GM19455 (cell line): ENCODE measurements around the gene DRD3.

ENCODE experiments used
- ATAC-seq: cut with Tn5 transposase; IDR thresholded peaks from one replicate; pipeline ENCODE4 v1.9.1; 2021; ENCODE audit not compliant: unreplicated experiment

DRD3 gene

DNA sequence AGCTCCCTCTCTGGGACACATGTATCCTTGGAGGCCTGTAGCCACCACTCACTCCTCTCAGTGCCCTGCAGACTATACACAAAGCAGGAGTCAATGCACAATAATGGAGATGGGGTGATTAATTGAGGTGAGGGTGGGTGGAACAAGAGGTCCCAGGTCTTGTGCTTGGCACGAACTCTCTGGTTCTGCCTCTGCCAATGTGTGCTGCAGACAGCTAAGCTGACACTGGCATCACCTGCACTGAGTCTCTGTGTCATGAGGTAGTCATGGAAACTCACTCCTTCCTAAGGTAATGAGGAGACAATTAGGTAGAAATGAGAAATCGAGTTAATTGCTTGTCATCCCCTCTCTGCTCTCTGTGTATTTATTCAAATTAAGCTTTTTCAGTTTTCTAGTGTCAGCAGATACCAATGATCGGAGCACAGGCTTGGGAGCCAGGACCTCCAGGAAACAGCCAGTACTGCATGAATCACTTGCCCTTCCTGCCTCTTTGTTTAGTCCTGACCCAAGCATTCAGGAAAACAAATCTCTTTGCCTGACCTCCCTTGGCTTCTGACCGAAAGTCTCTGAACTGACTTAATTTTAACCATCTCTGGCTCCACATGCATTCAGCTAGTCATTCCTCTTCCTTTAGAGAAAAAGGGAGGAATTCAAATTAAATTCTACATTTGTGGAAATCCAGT lies 56.7 kb downstream of the DRD3 start:
- ATAC-seq: no peak

DNA sequence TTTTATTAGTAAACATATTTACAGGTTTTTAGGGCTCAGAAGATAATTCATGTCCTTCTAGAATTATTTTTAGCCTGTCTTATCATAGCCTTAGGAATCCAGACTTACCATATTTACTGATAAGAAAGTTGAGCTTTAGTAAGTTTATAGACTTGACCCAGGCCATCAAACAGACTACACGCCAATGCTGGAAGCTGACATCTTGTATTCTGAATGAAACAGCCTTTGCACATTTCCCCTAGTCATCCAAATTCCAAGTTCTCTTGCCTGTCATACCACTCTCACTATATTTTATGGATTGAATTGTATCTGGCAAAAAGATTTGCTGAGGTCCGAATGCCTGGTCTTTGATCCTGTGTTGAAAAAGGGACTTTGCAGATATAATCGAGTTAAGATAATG lies 58.6 kb downstream of the DRD3 start:
- ATAC-seq: no peak

DNA sequence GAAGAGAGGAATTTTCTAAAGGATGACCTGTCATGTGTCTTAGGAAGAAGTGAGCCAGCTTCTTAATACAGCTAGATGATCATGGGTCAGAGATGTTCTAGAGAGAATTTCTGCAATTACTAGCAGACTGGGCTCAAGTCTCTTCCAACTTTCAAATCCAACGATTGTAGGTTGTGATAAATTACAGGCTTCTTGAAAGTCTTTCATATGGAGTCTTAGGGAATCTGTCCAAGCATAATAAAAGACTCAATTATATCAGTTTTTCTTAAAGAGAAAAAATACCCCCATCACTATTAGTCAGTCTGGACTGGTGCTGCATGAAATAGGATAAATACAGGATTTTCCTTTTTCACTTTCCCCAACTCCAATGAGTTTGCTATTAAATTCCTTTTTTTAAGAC lies 59.1 kb downstream of the DRD3 start:
- no peak for ATAC-seq

DNA sequence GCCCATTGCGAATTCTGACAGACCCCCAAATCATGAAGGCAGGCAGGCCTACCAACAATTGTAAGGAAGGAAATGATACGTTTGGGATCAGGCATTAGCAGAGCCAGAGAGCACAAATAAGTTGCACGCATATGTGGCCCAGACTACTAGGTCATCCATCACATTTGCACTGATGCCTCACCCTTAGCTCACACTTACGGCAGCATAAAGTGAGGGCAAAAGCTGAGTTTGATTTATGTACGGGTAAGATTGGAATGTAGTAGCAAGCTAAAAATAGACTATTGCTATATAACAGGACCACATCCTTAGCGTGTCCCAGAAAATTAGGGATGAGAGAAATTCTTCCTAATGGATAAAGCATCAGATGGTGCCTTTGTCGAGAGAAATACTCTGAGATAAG lies 63.7 kb downstream of the DRD3 start:
- no peak for ATAC-seq

DNA sequence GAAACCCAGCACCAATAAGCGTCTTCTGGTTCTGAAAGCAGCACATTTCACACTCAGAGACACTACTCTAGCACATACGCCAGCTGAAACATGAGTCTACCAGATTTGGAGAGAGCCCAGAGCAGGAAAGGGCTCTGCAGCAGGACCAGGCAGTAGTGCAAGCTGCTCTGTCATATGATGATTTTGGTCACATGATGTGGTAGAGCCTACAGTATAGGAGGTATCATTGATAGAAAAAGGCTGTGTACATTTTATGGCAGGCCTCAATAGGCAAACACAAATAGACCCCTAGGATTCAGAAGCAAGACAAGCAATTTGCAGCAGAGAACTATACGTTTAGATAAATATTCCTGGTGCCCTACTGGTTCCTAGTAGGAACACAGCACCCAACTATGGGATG lies 64.1 kb downstream of the DRD3 start:
- no peak for ATAC-seq

DNA sequence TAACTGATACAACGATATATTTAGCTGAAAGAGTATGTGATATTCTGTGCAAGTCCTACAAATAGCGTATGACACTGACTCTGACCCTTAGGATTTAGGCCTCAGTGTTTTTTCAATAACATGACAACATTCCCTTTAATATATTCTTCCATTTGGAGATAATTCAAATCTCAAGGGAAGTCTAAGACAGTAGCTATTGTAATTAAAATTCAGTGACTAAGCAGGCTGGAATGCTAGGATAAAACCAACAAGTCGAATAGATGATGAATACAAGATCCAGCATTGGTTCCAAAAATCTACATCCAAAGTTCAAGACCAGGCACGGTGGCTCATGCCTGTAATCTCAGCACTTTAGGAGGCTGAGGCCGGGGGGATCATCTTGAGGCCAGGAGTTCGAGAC lies 66.2 kb downstream of the DRD3 start:
- no peak for ATAC-seq

DNA sequence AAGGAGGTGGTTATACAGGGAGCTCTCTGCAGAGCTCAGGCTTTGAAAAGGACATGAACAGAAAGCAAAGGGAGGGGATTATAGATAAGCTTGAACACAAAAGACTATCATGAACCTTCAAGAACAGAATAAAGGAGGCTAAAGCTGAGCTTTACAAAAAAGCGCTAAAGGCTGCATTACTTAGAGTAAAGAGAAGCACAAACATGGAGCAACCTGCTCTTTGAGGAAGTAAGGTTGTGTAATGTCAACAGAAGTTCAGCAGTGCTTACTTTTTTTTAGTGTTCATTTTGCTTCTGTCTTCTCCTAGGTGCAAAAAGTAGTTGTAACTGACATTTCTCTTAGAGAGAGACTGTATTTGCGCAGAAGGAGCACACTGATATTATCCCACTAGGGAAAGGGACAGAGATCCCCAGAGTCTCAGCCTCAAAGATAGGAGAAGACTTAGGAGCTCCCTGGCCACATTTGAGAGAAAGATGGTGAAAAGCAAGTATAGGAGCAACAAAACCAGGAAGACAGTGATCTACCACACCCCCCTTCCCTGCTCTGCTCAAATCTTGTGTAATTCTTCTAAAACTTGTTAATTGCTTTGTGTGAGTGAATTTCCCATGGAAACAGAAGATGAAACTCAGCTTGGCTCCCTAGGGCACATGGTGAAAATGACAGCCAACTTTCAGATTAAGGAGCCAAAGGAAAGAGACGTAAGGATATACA lies 67.6 kb downstream of the DRD3 start:
- no peak for ATAC-seq

DNA sequence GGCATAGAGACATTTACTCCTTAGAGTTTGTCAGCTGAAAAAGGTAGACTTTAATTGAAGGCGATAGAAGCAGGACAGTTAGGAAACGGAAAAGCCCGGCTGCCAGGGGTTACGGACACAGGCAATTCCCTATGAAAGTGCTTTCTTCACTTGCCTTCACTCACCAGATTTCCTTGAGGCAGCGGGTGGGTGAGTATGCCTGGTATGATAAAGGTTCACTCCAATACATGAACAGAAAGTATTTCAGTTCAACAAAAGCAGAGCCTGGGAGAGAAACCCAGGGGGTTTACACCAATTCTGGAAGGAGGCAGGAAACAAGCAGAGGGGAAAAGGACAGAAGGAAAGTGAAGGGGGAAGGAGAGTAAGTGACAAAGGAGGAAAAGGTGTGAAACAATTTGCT lies 68.4 kb downstream of the DRD3 start:
- no peak for ATAC-seq

DNA sequence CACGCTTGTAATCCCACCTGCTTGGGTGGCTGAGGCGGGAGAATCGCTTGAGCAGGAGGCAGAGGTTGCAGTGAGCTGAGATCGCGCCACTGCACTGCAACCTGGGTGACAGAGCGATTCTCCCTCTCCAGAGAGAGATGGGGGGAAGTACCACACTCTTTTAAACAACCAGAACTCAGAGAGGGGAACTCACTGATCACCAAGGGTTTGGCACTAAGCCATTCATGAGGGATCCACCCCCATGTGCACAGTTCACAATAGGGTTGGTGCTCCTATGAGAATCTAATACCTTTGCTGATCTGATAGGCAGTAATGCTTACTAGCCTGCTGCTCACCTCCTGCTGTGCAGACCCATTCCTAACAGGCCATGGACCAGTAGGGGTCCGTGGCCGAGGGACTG lies 70.7 kb downstream of the DRD3 start:
- ATAC-seq: no peak

DNA sequence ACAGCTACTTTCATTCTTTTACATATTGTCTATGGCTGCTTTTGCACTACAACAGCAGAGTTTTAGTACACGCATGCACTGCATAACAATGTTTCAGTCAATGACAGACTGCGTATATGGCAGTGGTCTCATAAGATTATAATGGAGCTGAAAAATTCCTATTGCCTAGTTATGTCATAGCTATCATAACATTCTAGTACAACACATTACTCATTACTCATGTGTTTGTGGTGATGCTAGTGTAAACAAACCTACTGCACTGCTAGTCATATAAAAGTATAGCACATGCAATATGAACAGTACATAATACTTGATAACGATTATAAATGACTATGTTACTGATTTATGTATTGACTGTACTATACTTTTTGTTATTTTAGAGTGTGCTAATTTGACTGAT lies 74.4 kb downstream of the DRD3 start:
- ATAC-seq: no peak

DNA sequence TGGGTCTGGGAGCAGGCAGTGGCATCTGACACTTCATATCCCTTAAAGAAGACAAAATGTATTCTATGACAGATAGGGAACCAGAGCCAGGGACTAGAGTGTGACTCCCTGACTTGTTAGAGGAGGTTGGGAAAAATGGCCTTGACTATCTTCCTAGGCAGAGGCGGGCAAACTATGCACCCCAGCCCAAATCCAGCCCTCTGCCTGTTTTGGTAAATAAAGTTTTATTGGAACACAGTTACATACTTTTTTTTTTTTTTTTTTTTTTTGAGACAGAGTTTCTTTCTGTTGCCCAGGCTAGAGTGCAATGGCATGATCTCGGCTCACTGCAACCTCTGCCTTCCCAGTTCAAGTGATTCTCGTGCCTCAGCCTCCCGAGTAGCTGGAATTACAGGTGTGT lies 75.0 kb downstream of the DRD3 start:
- ATAC-seq: no peak

DNA sequence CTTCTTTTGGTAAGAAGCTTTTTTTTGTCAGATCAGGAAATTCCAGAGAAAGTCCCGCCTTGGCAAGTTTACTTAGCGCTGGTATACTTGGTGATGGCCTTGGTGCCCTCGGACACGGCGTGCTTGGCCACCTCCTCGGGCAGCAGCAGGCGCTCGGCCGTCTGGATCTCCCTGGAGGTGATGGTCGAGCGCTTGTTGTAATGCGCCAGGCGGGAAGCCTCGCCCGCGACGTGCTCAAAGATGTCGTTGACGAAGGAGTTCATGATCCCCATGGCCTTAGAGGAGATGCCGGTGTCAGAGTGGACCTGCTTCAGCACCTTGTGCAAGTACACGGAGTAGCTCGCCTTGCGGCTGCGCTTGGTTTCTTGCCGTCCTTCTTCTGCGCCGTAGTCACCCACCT lies 75.7 kb downstream of the DRD3 start:
- no peak for ATAC-seq

DNA sequence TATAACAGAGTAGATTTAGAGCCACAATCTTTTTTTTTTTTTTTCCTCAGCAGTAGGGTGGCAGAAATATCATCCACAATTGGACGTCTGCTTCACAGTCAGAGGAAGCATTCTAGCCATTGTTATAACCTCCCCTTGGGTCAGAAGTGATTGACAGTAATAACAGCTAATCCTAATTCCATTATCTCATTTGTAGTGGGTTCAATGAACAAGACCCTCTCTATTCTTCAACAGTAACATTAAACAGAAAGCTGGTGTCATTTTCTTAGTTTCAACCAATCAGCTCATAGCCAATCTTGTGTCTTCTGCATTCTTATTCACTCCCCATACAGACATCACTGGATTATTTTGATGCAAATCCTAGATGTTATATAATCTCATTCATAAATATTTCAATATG lies 77.8 kb downstream of the DRD3 start:
- no peak for ATAC-seq

DNA sequence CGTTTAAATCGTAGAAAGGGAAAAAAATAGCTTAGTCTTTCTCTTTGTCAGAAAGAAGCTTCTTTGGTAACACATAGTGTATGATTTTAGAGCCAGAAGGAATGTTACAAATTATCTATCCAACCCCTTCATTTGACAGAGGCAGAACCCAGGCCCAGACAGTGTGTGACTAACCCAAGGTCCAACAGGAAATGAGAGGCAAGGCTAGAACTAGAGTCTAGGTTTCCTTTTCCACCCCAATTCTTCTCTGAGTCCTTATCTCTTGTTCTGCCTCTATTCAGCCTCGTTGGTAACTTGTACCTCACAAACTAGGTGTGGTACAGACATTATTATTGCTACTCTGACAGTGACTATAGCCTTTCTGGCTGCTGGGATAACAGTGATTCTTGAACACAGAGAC lies 83.1 kb downstream of the DRD3 start:
- ATAC-seq: no peak

DNA sequence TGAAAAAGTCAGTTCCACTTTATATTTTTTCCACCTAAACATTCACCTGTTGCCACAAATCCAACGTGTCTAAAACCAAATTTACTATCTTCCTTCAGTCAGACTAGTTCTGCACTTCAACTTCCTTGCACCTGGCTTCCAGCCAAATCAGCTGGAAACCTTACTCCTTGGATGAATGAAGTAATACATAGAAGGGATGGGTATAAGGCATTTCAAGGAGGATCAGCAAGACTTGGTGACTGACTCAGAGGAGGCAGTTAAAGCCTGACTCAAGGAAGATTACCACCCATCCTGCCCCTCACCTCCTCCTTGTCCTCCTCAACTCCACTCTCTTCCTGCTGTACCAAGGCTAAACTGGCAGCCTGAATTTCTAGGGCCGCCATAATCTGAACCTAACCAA lies 85.3 kb downstream of the DRD3 start:
- no peak for ATAC-seq

DNA sequence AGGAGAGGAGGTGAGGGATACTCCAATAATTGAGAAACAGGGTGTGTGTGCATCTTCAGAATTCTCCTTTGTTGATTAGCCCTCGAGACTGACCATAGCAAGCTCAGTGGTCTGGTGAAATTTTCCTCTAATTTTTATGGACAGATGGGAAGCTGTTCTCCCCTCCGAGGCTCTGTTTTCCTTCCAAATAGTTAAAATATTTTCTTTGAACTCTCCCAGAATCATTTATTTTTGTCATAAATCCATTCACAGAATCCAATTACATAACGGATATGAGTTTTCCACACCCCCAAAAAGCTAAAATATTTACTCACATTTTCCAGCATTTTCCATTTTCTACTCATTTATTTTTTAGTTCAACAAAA lies 85.9 kb downstream of the DRD3 start:
- no peak for ATAC-seq

DNA sequence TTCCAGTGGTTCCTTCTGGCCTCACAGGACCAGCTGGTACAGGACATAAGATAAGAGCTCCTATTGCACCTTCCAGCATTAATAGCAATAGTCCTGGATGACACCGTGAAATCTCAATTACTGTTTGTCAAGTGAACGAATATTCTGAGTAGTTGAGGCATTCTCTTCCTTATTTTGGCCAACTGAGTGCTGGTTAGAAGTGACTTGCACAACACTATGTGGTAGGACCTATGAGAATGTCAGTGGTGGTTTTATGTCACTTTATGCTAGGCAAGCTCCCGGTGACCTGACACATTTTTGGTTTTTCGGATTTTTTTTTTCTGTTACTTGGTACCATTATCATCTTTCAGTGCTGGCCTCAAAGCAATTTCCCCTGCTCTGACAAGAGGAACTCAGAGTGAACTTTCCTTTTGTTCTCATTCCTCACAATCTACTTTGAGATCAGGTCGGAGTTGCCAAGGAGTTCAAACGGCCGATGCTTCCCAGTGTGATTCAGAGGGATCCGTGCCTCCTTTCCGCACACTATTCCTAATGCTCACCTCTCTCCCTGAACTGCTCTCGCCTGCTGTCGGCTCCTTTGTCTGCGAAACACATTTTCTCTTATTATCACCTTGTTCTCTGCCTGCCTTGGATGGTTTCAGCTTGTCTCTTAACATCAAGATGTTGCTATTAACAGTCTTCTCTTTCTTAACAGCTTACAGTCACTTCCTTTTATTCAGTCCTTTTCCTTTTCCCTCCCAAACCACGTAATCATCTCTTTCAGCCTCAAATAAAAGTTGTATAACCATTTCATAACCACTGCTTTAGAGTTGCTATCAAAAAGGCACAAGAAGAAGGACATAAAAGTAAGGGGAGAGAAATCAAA lies 86.5 kb downstream of the DRD3 start:
- no peak for ATAC-seq

DNA sequence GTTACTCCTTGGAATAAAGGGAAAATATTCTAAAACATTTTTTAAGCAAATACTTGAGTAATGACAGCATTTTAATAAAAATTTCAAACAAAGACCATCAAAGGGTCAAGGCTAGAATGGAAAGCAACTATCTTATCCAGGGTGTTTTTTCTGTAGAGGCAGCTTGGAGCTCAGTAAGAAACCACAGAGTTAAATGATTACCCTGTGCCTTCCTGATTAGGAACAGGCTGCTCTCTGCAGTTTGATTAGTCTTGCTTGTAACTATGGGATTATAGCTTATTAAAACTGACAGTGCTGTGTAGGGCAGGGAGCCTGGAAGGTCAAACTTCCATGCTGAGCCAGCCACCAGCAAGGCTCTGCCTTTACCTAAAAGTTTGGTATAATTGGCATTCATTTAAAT lies 89.2 kb downstream of the DRD3 start:
- no peak for ATAC-seq

DNA sequence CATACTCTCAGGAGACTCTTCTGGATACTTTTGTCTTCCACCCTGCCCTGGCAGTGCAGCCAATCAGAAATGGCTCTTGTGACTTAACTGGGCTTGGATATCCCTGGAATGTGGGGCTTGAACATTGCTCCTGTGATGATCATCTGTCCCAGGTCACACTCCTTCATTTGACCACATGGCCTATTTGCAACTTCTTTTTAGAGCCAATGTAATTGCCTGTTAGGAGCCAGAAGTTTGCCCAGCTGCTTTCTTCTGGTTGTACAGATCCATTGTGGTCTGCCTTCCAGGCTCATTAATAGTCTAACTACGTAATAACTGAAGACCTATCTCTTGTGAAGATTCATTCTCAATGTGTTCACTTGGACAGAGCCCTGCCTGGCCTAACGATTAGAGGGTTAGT lies 92.5 kb downstream of the DRD3 start:
- no peak for ATAC-seq

DNA sequence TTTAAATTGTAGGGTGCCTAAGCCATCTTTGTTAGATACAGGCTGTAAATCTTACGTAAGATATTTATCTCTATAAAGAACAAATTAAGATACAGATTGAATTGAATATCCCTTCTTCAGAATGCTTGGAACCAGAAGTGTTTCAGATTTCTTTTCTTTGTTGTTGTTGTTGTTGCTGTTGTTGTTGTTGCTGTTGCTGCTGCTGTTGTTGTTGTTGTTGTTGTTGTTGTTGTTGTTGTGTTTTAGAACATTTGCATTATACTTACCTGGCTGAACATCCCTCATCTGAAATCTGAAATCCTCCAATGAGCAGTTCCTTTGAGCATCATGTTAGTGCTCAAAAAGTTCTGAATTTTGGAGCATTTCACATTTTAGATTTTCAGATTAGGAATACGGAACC lies 95.7 kb downstream of the DRD3 start:
- ATAC-seq: no peak

DNA sequence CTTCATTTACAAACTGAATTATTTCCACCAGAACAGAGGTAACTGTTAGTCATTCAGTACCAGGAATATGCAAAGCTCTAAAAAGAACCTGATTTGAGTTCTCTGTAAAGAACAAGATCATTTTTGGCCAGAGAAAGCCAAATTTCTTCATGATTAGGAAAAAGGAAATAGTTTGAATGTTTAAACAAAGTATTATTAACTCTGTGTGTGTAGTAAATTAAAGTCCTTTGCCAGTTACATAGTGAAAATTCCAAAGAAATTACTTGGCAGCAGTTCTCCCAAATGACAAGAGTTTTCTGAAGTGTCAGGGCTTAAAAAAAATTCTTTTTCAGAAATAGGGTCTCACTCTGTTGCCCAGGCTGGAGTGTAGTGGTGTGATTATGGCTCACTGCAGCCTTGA lies 97.8 kb downstream of the DRD3 start:
- no peak for ATAC-seq

DNA sequence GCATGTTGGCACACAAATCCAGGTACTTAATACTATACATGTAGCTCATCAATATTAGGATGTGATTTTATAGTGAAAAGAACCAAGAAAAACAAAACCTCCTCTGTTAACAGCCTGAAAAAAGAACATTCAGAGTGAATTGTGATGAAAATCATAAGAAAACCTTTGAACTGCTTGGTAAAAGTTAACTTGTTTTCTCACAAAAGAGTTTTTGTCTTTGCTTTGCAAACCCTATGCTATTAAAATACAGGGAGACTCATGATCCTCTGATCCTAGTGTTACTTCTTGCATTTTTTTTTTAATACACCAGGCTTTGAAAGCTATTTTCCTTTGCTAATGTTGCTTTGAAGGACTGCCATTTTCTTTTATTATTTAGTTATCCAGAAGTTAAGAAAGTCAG lies 98.7 kb downstream of the DRD3 start:
- no peak for ATAC-seq
